Gastrocnemius medialis (tissue), 4 donors: ENCODE data around the gene SUPT5H.

ENCODE experiments used
- POLR2A ChIP-seq, 2 donors: fragments of 450-650 bp; IDR thresholded peaks; one replicate each; pipeline ENCODE4 v1.6.1; 2017; ENCODE audit warnings: antibody characterized with exemption in 2 of 2, mild to moderate bottlenecking in 2 of 2, moderate library complexity in 2 of 2
- TF ChIP-seq, protein P1 (sequence below), 5 experiments: fragments of 450-650 bp in 3 of 5; fragments of 200-600 bp in 2 of 5; sonication (generic) in 2 of 5; IDR thresholded peaks in 4 of 5; conservative IDR thresholded peaks in 1 of 5; 1 replicate in 4 of 5; 2 replicates in 1 of 5; pipeline ENCODE4 v1.5.1; 2016 to 2019; ENCODE audit warnings: antibody characterized with exemption in 5 of 5, mild to moderate bottlenecking in 3 of 5, moderate library complexity in 3 of 5

DNA sequence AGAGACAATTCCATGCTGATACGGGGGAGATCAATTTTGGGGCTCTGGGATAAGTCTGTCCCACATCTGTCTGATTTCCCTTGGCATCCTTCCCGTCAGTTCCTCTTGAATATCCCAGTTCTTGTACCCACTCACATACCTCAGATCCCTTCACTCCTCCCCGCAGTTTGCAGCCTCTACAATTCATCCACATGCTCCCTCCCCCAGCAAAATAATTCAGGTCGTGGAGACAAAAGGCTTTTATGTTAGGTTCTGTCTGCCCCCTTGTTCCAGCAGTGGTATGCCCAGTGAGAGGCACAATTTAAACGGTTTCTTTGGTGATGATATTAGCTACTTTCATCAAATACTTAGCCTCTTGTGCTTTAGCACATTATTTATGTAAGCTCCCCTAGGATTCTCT is 19.2 kb upstream of the SUPT5H start:
- TF ChIP-seq, protein P1, sequence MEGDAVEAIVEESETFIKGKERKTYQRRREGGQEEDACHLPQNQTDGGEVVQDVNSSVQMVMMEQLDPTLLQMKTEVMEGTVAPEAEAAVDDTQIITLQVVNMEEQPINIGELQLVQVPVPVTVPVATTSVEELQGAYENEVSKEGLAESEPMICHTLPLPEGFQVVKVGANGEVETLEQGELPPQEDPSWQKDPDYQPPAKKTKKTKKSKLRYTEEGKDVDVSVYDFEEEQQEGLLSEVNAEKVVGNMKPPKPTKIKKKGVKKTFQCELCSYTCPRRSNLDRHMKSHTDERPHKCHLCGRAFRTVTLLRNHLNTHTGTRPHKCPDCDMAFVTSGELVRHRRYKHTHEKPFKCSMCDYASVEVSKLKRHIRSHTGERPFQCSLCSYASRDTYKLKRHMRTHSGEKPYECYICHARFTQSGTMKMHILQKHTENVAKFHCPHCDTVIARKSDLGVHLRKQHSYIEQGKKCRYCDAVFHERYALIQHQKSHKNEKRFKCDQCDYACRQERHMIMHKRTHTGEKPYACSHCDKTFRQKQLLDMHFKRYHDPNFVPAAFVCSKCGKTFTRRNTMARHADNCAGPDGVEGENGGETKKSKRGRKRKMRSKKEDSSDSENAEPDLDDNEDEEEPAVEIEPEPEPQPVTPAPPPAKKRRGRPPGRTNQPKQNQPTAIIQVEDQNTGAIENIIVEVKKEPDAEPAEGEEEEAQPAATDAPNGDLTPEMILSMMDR (IDR thresholded peaks at IDR 0.05 in 4 of 5, conservative IDR thresholded peaks at IDR 0.05 in 1 of 5): no peak
- no peak for TF ChIP-seq POLR2A (IDR thresholded peaks at IDR 0.05)
